ENCODE results near the gene ERGIC1.

ERGIC1 gene

DNA sequence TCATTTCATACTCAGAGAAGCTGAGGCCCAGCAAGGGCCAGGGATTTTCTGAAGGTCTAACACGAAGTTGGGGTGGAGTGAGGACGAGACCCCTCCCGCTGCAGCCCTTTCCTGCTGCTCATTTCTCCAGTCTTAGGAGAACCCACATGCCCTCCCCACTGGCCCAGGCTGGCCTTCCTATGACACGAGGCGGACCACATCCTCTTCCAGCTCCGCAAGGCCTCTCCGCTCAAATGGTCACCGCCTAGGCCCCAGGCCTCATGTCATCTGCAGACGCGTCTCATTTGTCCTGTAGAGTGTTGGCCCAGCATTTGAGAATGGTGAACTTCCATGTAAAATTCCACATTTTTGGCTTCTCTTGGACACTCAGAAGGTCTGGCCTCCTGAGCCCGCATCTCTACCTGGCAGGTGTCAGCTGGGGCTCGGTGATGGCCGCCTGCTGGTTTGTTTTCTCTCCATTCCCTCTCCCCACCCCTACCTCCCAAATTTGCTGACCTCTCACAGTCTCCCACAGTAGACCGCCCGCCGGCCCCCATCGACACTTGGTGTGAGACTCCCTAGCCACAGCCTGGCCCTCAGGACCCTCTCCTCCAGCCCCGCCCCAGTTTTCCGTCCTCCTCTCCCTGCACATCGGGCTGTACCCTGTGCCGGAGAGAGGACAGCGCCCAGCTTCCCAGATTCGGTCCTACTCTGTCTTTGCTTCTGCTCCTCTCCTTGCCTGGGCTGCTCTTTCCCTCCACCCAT is 51.7 kb downstream of the ERGIC1 start:
- H3K27ac ChIP-seq (ENCODE audit: low read depth, low read length, severe bottlenecking), result no peak overlapping the region
- H3K9me3 ChIP-seq (ENCODE audit: control insufficient read depth, low read length), result peaks cover 6% of the 10 kb centered on the region
- 92 to 96% methylated on average over 13 to 23 of the region's 23 CpGs for WGBS, 2 experiments (ENCODE audit: insufficient coverage in 2 of 2)
- H3K36me3 ChIP-seq (ENCODE audit: control insufficient read depth, insufficient read depth, low read length), result peaks cover 62% of the 10 kb centered on the region
- H3K4me3 ChIP-seq (ENCODE audit: extremely low read depth, insufficient read depth, low read length, poor library complexity, severe bottlenecking), result no peak overlapping the region
- H3K4me1 ChIP-seq (ENCODE audit: control insufficient read depth, insufficient read depth, low read length, poor library complexity, severe bottlenecking), result peaks cover 42% of the 10 kb centered on the region

DNA sequence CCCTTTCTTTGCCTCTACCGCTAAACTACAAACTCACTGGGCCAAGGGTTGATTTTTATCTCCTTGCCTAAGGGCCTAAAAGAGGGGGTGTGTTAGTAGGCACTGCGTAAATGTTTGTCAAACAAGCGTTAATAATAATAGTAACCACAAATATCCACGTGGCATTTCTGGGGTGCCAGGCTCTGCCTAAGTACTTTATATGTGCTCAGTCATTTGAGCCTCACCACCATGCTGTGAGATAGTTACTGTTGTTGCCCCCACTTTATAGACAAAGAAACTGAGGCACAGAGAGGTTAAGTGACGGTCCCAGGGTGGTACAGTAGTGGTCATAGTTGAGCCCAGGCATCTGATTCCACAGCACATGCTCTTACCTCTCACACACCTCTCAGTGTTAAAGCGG is 52.4 kb downstream of the ERGIC1 start:
- Histone ChIP-seq H3K36me3 (ENCODE audit: control insufficient read depth, insufficient read depth, low read length) (peaks cover 65% of the 10 kb centered on the region), H3K4me1 (ENCODE audit: control insufficient read depth, insufficient read depth, low read length, poor library complexity, severe bottlenecking) (peaks cover 37% of the 10 kb centered on the region), H3K4me3 (ENCODE audit: extremely low read depth, insufficient read depth, low read length, poor library complexity, severe bottlenecking) (no peak overlapping the region), H3K9me3 (ENCODE audit: control insufficient read depth, low read length) (peaks cover 6% of the 10 kb centered on the region), H3K27ac (ENCODE audit: low read depth, low read length, severe bottlenecking) (no peak overlapping the region)
- 60 to 90% methylated on average over 1 to 2 of the region's 6 CpGs for WGBS, 2 experiments (ENCODE audit: insufficient coverage in 2 of 2)

DNA sequence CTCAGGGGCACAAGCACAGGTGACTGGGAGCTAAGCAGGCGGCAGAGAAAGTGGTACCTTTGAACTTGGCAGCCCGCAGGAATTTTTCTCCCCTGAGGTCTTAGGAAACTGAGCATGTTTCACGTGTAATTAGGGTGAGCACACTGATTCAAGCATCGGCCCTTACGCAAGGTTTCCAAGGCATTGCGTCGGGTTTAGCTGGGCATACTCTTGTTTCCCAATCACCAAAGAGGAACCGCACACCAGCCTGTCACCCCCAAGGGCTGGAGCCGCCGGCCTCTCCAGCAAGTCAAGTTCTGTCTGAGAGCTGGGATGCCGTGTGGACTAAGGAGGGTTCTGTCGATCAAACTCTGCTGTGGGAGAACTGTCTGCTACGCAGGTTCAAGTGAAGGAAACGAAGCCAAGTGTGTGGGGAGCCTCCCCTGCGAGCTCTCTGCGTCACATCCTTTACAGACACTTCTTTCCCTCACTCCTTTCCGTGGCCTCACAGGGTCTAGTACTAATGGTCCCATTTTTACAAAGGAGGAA is 53.0 kb downstream of the ERGIC1 start:
- Histone ChIP-seq H3K4me1 (ENCODE audit: control insufficient read depth, insufficient read depth, low read length, poor library complexity, severe bottlenecking) (peaks cover 31% of the 10 kb centered on the region), H3K4me3 (ENCODE audit: extremely low read depth, insufficient read depth, low read length, poor library complexity, severe bottlenecking) (no peak overlapping the region), H3K9me3 (ENCODE audit: control insufficient read depth, low read length) (peaks cover 6% of the 10 kb centered on the region), H3K27ac (ENCODE audit: low read depth, low read length, severe bottlenecking) (peak overlapping the region; percentile 65), H3K36me3 (ENCODE audit: control insufficient read depth, insufficient read depth, low read length) (peaks cover 62% of the 10 kb centered on the region)
- WGBS, 2 experiments (ENCODE audit: insufficient coverage in 2 of 2), result 93 to 94% methylated on average over 14 to 16 of the region's 17 CpGs

DNA sequence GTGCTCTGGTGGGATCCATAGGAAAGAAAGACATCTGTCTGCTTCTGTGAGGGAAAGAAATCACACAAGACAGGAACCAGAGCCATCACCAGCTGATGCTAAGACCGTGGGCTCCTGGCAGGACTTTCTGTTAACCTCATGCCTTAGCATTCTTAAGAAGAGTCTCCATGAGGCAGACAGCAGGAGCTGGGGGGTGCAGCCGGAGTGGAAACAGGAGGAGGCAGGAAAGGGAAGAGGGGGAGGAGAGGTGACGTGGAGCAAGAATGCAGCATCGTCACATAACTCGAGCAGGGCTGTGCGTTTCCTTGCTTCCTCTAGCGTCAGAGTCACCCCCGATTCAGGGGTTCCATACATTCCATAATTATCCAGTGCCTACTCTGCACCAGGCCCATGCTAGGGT is 53.6 kb downstream of the ERGIC1 start:
- Histone ChIP-seq H3K27ac (ENCODE audit: low read depth, low read length, severe bottlenecking) (peak overlapping the region; percentile 65), H3K4me3 (ENCODE audit: extremely low read depth, insufficient read depth, low read length, poor library complexity, severe bottlenecking) (no peak overlapping the region), H3K4me1 (ENCODE audit: control insufficient read depth, insufficient read depth, low read length, poor library complexity, severe bottlenecking) (peaks cover 29% of the 10 kb centered on the region), H3K36me3 (ENCODE audit: control insufficient read depth, insufficient read depth, low read length) (peaks cover 62% of the 10 kb centered on the region), H3K9me3 (ENCODE audit: control insufficient read depth, low read length) (peaks cover 6% of the 10 kb centered on the region)
- 73 to 82% methylated on average over 7 of the region's 8 CpGs for WGBS, 2 experiments (ENCODE audit: insufficient coverage in 2 of 2)

DNA sequence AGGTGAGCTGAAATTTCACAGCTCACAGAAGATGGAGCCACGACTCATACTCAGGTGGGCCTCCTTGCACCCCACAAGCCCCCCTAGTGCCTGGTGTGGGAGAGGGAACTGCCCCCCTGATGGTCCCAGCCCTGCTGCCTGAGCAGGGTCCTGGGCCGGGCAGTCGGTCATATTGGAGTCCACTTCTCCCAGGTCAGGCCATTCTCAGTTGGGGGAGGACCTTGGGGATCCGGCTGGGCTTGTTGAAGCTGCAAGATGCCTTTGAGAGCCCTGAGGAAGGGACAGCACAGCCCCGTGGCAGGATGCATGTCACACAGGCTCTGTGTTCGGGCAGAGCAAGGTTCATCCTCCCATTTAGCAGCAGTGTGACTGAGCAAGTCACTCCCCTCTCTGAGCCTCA is 56.6 kb downstream of the ERGIC1 start:
- WGBS, 2 experiments (ENCODE audit: insufficient coverage in 2 of 2), result 90 to 91% methylated on average over 5 to 6 of the region's 6 CpGs
- H3K27ac ChIP-seq (ENCODE audit: low read depth, low read length, severe bottlenecking), result no peak overlapping the region
- H3K4me1 ChIP-seq (ENCODE audit: control insufficient read depth, insufficient read depth, low read length, poor library complexity, severe bottlenecking), result peaks cover 22% of the 10 kb centered on the region
- H3K9me3 ChIP-seq (ENCODE audit: control insufficient read depth, low read length), result no peaks in the 10 kb centered on the region
- H3K36me3 ChIP-seq (ENCODE audit: control insufficient read depth, insufficient read depth, low read length), result peaks cover 57% of the 10 kb centered on the region
- H3K4me3 ChIP-seq (ENCODE audit: extremely low read depth, insufficient read depth, low read length, poor library complexity, severe bottlenecking), result no peak overlapping the region

DNA sequence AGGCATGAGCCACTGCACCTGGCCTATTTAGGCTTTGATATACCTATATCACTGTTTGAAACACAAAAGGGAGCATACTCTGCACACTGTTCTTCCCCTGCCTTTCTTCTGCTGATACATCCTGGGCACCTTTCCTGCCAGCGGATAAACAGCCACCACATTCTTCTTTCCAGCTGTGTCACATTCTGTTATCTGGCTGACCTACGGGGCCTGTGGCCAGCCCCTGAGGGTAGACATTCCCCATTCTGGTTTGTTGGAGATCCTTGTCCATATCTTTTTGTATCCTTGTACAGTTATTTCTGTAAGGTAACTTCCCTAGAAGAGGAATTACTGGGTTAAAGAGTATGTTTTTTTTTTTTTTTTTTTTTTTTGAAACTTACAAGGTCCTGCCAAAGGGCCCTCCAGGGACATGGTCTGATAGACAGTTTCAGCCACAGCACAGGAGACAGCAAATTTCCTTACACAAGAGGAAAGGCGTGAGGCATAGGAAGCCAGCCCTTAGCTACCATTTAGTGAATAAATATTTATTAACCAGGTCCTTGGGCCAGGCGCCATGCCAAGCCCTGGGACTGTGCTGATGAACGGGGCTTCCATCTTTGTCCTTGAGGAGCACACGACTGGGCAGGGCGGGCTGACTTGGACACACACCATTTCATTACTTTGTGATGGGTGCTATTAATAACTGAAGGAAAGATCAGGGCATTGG is 57.8 kb downstream of the ERGIC1 start:
- Histone ChIP-seq H3K4me3 (ENCODE audit: extremely low read depth, insufficient read depth, low read length, poor library complexity, severe bottlenecking) (no peak overlapping the region), H3K4me1 (ENCODE audit: control insufficient read depth, insufficient read depth, low read length, poor library complexity, severe bottlenecking) (peaks cover 26% of the 10 kb centered on the region), H3K36me3 (ENCODE audit: control insufficient read depth, insufficient read depth, low read length) (peaks cover 64% of the 10 kb centered on the region), H3K27ac (ENCODE audit: low read depth, low read length, severe bottlenecking) (no peak overlapping the region), H3K9me3 (ENCODE audit: control insufficient read depth, low read length) (no peaks in the 10 kb centered on the region)
- 90 to 92% methylated on average over 2 to 4 of the region's 7 CpGs for whole genome bisulfite sequencing, 2 experiments (ENCODE audit: insufficient coverage in 2 of 2)

DNA sequence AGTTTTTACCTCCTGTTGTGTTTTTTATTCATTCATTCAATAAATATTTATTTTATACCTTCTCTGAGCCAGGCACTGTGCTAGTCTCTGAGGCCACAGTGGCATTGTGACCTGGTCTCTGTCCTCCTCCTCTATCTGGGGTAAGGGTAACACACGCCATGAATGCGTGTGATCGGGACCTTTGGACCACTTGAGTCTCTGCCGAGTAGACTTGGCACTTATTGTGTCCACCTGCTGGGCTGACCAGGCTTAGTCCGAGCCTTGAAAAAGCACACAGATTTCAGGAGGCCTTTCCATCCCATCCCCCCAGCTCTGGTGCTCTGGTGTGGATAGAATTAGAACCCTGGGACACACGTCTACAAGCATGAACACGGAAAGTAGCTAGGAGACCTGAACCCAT is 58.7 kb downstream of the ERGIC1 start:
- H3K27ac ChIP-seq (ENCODE audit: low read depth, low read length, severe bottlenecking), result no peak overlapping the region
- WGBS, 2 experiments (ENCODE audit: insufficient coverage in 2 of 2), result 94 to 100% methylated on average over 6 of the region's 7 CpGs

DNA sequence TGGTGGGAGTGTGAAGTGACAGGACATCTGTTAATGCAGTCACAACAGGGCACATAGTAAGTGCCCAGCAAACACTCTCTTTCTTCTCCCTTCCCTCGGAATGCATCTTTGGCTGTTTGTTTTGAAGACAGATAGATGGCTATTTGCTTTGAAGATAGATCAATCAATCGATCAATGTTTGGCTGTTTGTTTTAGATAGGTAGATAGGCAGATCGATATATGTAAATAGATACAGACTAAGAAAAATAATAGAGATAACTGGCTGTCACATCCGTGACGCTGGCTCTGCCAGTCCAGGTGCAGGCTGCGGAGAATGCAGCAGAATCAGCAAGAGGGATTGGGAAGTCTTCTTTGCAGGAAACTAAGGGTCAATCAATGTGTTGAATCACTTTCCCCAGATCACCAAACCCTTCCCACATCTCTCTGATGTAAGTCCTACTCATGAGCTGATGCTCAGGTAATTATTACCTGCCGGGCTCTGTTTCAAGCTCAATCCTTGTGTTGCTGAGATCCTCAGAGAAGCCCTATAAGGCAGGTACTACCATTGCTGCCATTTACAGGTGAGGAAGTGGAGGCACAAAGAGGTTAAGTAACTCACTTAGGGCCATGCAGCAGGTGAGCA is 60.8 kb downstream of the ERGIC1 start:
- no peak overlapping the region for H3K4me3 ChIP-seq (ENCODE audit: extremely low read depth, insufficient read depth, low read length, poor library complexity, severe bottlenecking)
- H3K27ac ChIP-seq (ENCODE audit: low read depth, low read length, severe bottlenecking), result no peak overlapping the region
- 96 to 97% methylated on average over 5 to 6 of the region's 7 CpGs for WGBS, 2 experiments (ENCODE audit: insufficient coverage in 2 of 2)
- H3K36me3 ChIP-seq (ENCODE audit: control insufficient read depth, insufficient read depth, low read length), result peaks cover 59% of the 10 kb centered on the region
- H3K9me3 ChIP-seq (ENCODE audit: control insufficient read depth, low read length), result no peaks in the 10 kb centered on the region
- peaks cover 44% of the 10 kb centered on the region for H3K4me1 ChIP-seq (ENCODE audit: control insufficient read depth, insufficient read depth, low read length, poor library complexity, severe bottlenecking)

More for the DNA sequence above, 58.7 kb downstream of the ERGIC1 start:
- no peak overlapping the region for H3K4me3 ChIP-seq (ENCODE audit: extremely low read depth, insufficient read depth, low read length, poor library complexity, severe bottlenecking)
- H3K36me3 ChIP-seq (ENCODE audit: control insufficient read depth, insufficient read depth, low read length), result peaks cover 65% of the 10 kb centered on the region
- peaks cover 26% of the 10 kb centered on the region for H3K4me1 ChIP-seq (ENCODE audit: control insufficient read depth, insufficient read depth, low read length, poor library complexity, severe bottlenecking)
- no peaks in the 10 kb centered on the region for H3K9me3 ChIP-seq (ENCODE audit: control insufficient read depth, low read length)

DNA sequence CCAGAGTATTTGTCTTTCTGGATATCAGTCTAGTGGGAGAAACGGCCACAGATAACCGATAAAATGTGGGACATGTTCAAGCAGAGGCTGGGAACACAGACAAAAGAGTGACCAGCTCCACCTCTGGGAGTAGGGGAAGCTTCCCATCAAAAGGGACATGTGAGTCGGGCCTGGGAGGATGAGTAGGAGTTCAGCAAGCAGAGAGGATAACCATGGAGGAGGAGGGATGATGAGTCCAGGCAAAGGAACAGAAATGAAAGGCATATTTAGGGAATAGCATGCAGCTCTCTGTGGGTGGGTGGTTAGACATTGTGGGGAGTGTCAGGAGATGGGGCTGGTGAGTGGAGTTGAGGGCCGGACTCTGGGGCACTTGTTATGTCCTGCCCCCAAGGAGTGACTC is 61.5 kb downstream of the ERGIC1 start:
- WGBS, 2 experiments (ENCODE audit: insufficient coverage in 2 of 2), result 90 to 92% methylated on average over 3 to 4 of the region's 4 CpGs
- Histone ChIP-seq H3K4me1 (ENCODE audit: control insufficient read depth, insufficient read depth, low read length, poor library complexity, severe bottlenecking) (peaks cover 45% of the 10 kb centered on the region), H3K27ac (ENCODE audit: low read depth, low read length, severe bottlenecking) (no peak overlapping the region), H3K4me3 (ENCODE audit: extremely low read depth, insufficient read depth, low read length, poor library complexity, severe bottlenecking) (no peak overlapping the region), H3K36me3 (ENCODE audit: control insufficient read depth, insufficient read depth, low read length) (peaks cover 59% of the 10 kb centered on the region), H3K9me3 (ENCODE audit: control insufficient read depth, low read length) (no peaks in the 10 kb centered on the region)

DNA sequence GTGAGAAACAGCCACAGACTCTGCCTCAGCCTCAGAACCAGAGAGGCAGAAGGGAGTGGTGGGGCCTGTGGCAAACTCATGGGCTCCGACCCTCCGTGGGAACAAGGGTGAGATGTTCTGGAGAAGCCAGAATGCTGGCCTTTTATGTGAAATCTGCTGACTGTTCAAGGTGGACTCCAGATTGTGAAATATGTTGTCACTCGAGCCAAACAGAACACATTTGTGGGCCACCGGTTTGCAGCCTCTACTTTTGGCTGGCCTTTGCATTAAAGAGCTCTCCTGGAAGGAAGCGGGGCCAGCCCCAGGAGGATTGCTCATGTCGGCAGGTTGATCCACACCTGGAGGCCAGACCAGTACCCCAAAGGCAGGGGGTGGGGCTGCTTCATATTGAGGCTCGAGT is 62.4 kb downstream of the ERGIC1 start:
- 88 to 96% methylated on average over 4 to 7 of the region's 7 CpGs for WGBS, 2 experiments (ENCODE audit: insufficient coverage in 2 of 2)
- H3K4me3 ChIP-seq (ENCODE audit: extremely low read depth, insufficient read depth, low read length, poor library complexity, severe bottlenecking), result no peak overlapping the region
- H3K9me3 ChIP-seq (ENCODE audit: control insufficient read depth, low read length), result no peaks in the 10 kb centered on the region
- H3K36me3 ChIP-seq (ENCODE audit: control insufficient read depth, insufficient read depth, low read length), result peaks cover 55% of the 10 kb centered on the region
- H3K4me1 ChIP-seq (ENCODE audit: control insufficient read depth, insufficient read depth, low read length, poor library complexity, severe bottlenecking), result peaks cover 52% of the 10 kb centered on the region
- H3K27ac ChIP-seq (ENCODE audit: low read depth, low read length, severe bottlenecking), result peak overlapping the region; percentile 98
